Glutamatergic neuron (in vitro differentiated cells): Measurements from ENCODE around the gene PCDHGA2. TPM values are rescaled to one million over a fixed set of nuclear protein-coding genes. Genes with fewer than 3 reads are reported as not detected.
"Not testable (repeated sequence)": the region's sequence is repeated elsewhere in the genome, so short reads cannot be mapped to it uniquely, and the experiment has no call there.

Experiments used
- DNase-seq: peaks from one replicate; pipeline ENCODE4 v3.0.0; 2022
- H3K27ac Mint-ChIP-seq: one replicate; pipeline ENCODE4 v1.8.0; 2020; ENCODE audit warnings: mild to moderate bottlenecking, mixed read lengths, inconsistent platforms; ENCODE audit not compliant: unreplicated experiment
- H3K27me3 Mint-ChIP-seq: one replicate; pipeline ENCODE4 v1.8.0; 2020; ENCODE audit warnings: mild to moderate bottlenecking, moderate library complexity, mixed read lengths, inconsistent platforms; ENCODE audit not compliant: unreplicated experiment
- H3K36me3 Mint-ChIP-seq: one replicate; pipeline ENCODE4 v1.8.0; 2020; ENCODE audit warnings: mild to moderate bottlenecking, mixed read lengths, inconsistent platforms; ENCODE audit not compliant: unreplicated experiment
- H3K4me1 Mint-ChIP-seq: one replicate; pipeline ENCODE4 v1.8.0; 2020; ENCODE audit warnings: mild to moderate bottlenecking, low read depth, mixed read lengths, inconsistent platforms; ENCODE audit not compliant: unreplicated experiment
- H3K4me3 Mint-ChIP-seq: one replicate; pipeline ENCODE4 v1.8.0; 2020; ENCODE audit warnings: mild to moderate bottlenecking, mixed read lengths, inconsistent platforms; ENCODE audit not compliant: unreplicated experiment
- H3K9me3 Mint-ChIP-seq: one replicate; pipeline ENCODE4 v1.8.0; 2020; ENCODE audit warnings: mild to moderate bottlenecking, moderate library complexity, mixed read lengths, inconsistent platforms; ENCODE audit not compliant: unreplicated experiment
- CTCF ChIP-seq: fragments of 200-600 bp; sonication (generic); IDR thresholded peaks from one replicate; pipeline ENCODE4 v1.5.0; 2021; ENCODE audit not compliant: partially characterized antibody, unreplicated experiment
- long read RNA-seq: library from polyadenylated mRNA; unstranded; transcript quantifications from one replicate; pipeline ENCODE4 v2.0.0, GENCODE V29; 2020; ENCODE audit not compliant: unreplicated experiment
- total RNA-seq: library from RNA; stranded (reverse); fragmentation: NEBNext Ultra II Directional; extraction: Animal tissue kit (Norgen Biotek cat#: 25700); gene quantifications from one replicate; pipeline ENCODE4 v1.2.1, GENCODE V29; 2021; ENCODE audit not compliant: unreplicated experiment

PCDHGA2 gene
- 3.0 TPM for total RNA-seq
- long read RNA-seq = 0 reads

GRCh38 chr5:141338538-141339306, at the start of gene PCDHGA2:
Gene PCDHGA2, plus strand, starts transcription at chr5:141338760.
- H3K27ac Mint-ChIP-seq = no peak within 1 kb of the TSS
- H3K4me1 Mint-ChIP-seq = no peaks in the 10 kb centered on the region
- peaks cover 3% of the 10 kb centered on the region for H3K27me3 Mint-ChIP-seq
- H3K9me3 Mint-ChIP-seq = peaks cover 19% of the 10 kb centered on the region
- peaks cover 53% of the 10 kb centered on the region for H3K36me3 Mint-ChIP-seq
- H3K4me3 Mint-ChIP-seq = no peak within 1 kb of the TSS
- TF ChIP-seq CTCF = no peak
- no peak for DNase-seq

GRCh38 chr5:141298376-141298775, 40.2 kb upstream of the PCDHGA2 start:
- peaks cover 5% of the 10 kb centered on the region for H3K36me3 Mint-ChIP-seq
- no peak overlapping the region for H3K4me3 Mint-ChIP-seq
- no peak for DNase-seq
- H3K27ac Mint-ChIP-seq = no peak overlapping the region
- TF ChIP-seq CTCF = no peak
- peaks cover 1% of the 10 kb centered on the region for H3K9me3 Mint-ChIP-seq
- H3K27me3 Mint-ChIP-seq = no peaks in the 10 kb centered on the region
- H3K4me1 Mint-ChIP-seq = no peaks in the 10 kb centered on the region

GRCh38 chr5:141303756-141304155, 34.8 kb upstream of the PCDHGA2 start, which contains the start of gene SLC25A2:
Gene SLC25A2, minus strand, starts transcription at chr5:141304049. Its CDS starts 184 bp downstream, at chr5:141303865.
- Mint-ChIP-seq H3K9me3 (peaks cover 5% of the 10 kb centered on the region), H3K4me1 (no peaks in the 10 kb centered on the region), H3K4me3 (no peak within 1 kb of the TSS), H3K27ac (no peak within 1 kb of the TSS), H3K36me3 (peaks cover 13% of the 10 kb centered on the region), H3K27me3 (no peaks in the 10 kb centered on the region)
- TF ChIP-seq CTCF = no peak
- DNase-seq = no peak

GRCh38 chr5:141306630-141307029, 31.9 kb upstream of the PCDHGA2 start:
- H3K4me3 Mint-ChIP-seq = no peak overlapping the region
- no peak for TF ChIP-seq CTCF
- no peak for DNase-seq
- H3K27ac Mint-ChIP-seq = no peak overlapping the region
- no peaks in the 10 kb centered on the region for H3K27me3 Mint-ChIP-seq
- peaks cover 6% of the 10 kb centered on the region for H3K9me3 Mint-ChIP-seq
- no peaks in the 10 kb centered on the region for H3K4me1 Mint-ChIP-seq
- peaks cover 19% of the 10 kb centered on the region for H3K36me3 Mint-ChIP-seq

GRCh38 chr5:141313711-141314110, 24.8 kb upstream of the PCDHGA2 start:
- TF ChIP-seq CTCF = no peak
- peaks cover 56% of the 10 kb centered on the region for H3K36me3 Mint-ChIP-seq
- no peak overlapping the region for H3K27ac Mint-ChIP-seq
- H3K4me3 Mint-ChIP-seq = no peak overlapping the region
- H3K9me3 Mint-ChIP-seq = peaks cover 19% of the 10 kb centered on the region
- no peaks in the 10 kb centered on the region for H3K4me1 Mint-ChIP-seq
- H3K27me3 Mint-ChIP-seq = peaks cover 3% of the 10 kb centered on the region
- no peak for DNase-seq

GRCh38 chr5:141316963-141317362, 21.6 kb upstream of the PCDHGA2 start:
- not testable (repeated sequence) for H3K4me1 Mint-ChIP-seq, H3K27ac Mint-ChIP-seq, H3K4me3 Mint-ChIP-seq, DNase-seq
- Mint-ChIP-seq H3K36me3 (peaks cover 64% of the 10 kb centered on the region), H3K27me3 (peaks cover 14% of the 10 kb centered on the region), H3K9me3 (peaks cover 44% of the 10 kb centered on the region)
